ENCODE measurements around the gene THAP7. TPM values are rescaled to one million over a fixed set of nuclear protein-coding genes. Genes with fewer than 3 reads are reported as not detected.
A peak's percentile ranks its signal among the peaks of the same experiment; 100 is the strongest.

Gene THAP7
- total and polyA plus RNA-seq, 9 of the 15 experiments (the other 6 are each of a cell fraction or from before 2014, with no cell fraction given): 7.9 to 263 (median 84.1) TPM

GRCh38 chr22:21030621-21031544 is 29.0 kb upstream of the THAP7 start (continued):
- TF ChIP-seq SRSF1 (IDR thresholded peaks at IDR 0.05; ENCODE audit: low read depth, low read length) (no peak), E2F3 (CRISPR knock-in tag; IDR thresholded peaks at IDR 0.05) (0 out of 2 replicates have a peak, but pooled peaks have one; percentile 64), SIN3A (IDR thresholded peaks at IDR 0.05; ENCODE audit: borderline replicate concordance in 2 of 2, control insufficient read depth in 1 of 2, low read depth in 2 of 2, low read length in 2 of 2) (no peak), HDAC1 (IDR thresholded peaks at IDR 0.05) (no peak), RUNX1 (IDR thresholded peaks at IDR 0.05; ENCODE audit: low read depth) (peak; percentile 69; the same call in 1 of the 2 replicates), HES1 (IDR thresholded peaks at IDR 0.05; ENCODE audit: low read depth) (no peak), TFE3 (CRISPR knock-in tag; IDR thresholded peaks at IDR 0.05) (no peak), IFI16 (CRISPR knock-in tag; IDR thresholded peaks at IDR 0.05) (no peak), NCOA6 (IDR thresholded peaks at IDR 0.05) (no peak), HNRNPH1 (optimal IDR thresholded peaks at IDR 0.05; ENCODE audit: low read depth, low read length) (no peak), CBX3 (IDR thresholded peaks at IDR 0.05; ENCODE audit: borderline replicate concordance in 1 of 2, low read length in 2 of 2) (no peak)
- TF ChIP-seq, protein P1, sequence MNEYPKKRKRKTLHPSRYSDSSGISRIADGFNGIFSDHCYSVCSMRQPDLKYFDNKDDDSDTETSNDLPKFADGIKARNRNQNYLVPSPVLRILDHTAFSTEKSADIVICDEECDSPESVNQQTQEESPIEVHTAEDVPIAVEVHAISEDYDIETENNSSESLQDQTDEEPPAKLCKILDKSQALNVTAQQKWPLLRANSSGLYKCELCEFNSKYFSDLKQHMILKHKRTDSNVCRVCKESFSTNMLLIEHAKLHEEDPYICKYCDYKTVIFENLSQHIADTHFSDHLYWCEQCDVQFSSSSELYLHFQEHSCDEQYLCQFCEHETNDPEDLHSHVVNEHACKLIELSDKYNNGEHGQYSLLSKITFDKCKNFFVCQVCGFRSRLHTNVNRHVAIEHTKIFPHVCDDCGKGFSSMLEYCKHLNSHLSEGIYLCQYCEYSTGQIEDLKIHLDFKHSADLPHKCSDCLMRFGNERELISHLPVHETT (CRISPR knock-in tag; conservative IDR thresholded peaks at IDR 0.05 in 1 of 2, IDR thresholded peaks at IDR 0.05 in 1 of 2): no peak; a peak in 1 of 4 replicates
- TF ChIP-seq, protein P2, sequence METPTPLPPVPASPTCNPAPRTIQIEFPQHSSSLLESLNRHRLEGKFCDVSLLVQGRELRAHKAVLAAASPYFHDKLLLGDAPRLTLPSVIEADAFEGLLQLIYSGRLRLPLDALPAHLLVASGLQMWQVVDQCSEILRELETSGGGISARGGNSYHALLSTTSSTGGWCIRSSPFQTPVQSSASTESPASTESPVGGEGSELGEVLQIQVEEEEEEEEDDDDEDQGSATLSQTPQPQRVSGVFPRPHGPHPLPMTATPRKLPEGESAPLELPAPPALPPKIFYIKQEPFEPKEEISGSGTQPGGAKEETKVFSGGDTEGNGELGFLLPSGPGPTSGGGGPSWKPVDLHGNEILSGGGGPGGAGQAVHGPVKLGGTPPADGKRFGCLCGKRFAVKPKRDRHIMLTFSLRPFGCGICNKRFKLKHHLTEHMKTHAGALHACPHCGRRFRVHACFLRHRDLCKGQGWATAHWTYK (CRISPR knock-in tag; IDR thresholded peaks at IDR 0.05): 0 out of 2 replicates have a peak, but pooled peaks have one; percentile 56
- TF ChIP-seq, protein P3, sequence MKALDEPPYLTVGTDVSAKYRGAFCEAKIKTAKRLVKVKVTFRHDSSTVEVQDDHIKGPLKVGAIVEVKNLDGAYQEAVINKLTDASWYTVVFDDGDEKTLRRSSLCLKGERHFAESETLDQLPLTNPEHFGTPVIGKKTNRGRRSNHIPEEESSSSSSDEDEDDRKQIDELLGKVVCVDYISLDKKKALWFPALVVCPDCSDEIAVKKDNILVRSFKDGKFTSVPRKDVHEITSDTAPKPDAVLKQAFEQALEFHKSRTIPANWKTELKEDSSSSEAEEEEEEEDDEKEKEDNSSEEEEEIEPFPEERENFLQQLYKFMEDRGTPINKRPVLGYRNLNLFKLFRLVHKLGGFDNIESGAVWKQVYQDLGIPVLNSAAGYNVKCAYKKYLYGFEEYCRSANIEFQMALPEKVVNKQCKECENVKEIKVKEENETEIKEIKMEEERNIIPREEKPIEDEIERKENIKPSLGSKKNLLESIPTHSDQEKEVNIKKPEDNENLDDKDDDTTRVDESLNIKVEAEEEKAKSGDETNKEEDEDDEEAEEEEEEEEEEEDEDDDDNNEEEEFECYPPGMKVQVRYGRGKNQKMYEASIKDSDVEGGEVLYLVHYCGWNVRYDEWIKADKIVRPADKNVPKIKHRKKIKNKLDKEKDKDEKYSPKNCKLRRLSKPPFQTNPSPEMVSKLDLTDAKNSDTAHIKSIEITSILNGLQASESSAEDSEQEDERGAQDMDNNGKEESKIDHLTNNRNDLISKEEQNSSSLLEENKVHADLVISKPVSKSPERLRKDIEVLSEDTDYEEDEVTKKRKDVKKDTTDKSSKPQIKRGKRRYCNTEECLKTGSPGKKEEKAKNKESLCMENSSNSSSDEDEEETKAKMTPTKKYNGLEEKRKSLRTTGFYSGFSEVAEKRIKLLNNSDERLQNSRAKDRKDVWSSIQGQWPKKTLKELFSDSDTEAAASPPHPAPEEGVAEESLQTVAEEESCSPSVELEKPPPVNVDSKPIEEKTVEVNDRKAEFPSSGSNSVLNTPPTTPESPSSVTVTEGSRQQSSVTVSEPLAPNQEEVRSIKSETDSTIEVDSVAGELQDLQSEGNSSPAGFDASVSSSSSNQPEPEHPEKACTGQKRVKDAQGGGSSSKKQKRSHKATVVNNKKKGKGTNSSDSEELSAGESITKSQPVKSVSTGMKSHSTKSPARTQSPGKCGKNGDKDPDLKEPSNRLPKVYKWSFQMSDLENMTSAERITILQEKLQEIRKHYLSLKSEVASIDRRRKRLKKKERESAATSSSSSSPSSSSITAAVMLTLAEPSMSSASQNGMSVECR (CRISPR knock-in tag; IDR thresholded peaks at IDR 0.05): 0 out of 2 replicates have a peak, but pooled peaks have one; percentile 24
